Measurements from ENCODE around the gene TREML4.

The TREML4 gene

GRCh38 chr6:41255638-41256246, 27.6 kb downstream of the TREML4 start:
- DNase-seq: no peak

- no peak for DNase-seq
Measured at GRCh38 chr6:41256383-41256782, 28.2 kb downstream of the TREML4 start.

DNA sequence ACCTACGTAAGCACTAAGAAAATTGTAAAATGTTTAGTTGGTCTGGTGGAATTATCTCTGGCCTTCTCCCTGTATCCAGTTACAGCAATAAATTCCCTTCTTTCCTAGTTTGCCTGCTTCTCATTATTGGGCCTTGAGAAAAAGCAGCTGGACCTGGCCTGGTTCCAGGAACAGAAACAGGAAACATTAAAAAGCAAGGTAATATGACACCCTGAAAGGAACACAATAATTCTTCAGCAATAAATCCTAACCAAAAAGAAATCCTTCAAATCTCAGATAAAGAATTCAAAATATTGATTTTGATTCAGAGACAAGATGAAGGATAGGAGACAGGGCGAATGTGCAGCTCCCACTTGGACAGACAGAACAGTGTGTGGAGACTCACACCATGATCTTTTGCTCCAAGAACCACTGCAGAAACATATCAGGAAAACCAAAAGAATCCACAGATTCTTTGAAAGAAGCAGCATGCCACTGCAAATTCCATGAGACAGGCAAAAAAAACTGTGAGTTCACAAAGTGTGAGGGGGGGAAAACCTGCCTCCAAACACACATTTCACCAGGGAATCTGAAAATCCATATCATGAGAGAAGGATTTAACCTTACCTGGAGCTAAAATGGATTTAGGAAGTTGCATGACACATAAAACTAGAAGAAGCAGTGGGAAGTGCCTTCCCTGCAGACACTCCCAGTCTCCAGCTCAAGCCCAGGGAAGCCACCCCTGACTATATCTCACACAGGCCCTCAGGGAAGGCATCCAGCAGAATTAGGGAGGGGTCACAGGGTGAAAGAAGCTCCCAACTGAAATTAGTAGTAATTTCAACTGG, 29.4 kb downstream of the TREML4 start:
- DNase-seq: peak; percentile 69

DNA sequence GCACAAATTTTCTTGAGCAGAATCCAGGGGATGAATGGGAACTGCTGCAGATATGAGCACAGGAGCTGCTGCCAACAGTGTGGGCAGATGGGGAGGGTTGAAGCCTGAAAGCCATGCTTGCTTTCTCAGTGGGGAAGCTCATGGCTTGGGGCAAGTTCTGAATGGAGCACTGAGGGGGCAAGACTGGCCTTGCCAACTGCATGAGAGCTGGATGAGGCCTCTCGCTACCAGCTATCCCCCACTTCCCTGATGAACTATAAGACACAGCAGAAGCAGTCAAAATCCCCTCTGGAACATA, 30.0 kb downstream of the TREML4 start:
- no peak for DNase-seq

DNA sequence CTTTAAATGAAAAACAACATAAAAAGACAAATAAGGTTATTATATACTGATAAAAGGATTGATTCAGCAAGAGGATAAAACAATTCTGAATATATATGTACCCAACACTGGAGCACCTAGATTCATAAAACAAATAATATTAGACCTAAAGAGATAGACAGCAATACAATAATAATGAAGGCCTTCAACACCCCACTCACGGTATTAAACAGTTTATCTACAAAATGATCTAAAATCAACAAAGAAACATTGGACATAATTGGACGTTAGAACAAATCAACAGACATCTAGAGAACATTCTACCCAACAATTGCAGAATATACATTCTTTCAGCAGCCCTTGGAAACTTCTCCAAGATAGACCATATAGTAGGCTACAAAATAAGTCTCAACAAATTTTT, 34.3 kb downstream of the TREML4 start:
- DNase-seq: no peak

- no peak for DNase-seq
Measured at GRCh38 chr6:41263267-41263666, 35.1 kb downstream of the TREML4 start.

DNA sequence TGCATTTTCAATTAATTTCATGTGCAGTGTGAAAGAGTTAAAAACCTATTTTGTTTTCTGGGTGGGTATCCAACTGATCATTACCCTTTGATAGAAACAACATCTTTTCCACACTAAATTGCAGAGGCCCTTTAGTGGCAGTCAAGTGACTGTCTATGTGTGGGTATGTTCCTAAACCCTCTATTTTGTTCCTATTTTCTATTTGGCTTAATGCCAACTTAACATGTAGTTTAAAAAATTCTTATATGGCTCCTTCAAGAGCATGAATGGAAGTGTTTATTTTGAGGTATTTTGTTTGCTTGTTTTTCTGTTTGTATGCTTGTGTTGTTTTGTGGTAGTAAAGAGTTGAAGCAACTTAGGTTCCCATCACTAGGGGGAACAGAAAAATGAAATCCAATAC, 38.4 kb downstream of the TREML4 start:
- no peak for DNase-seq

DNA sequence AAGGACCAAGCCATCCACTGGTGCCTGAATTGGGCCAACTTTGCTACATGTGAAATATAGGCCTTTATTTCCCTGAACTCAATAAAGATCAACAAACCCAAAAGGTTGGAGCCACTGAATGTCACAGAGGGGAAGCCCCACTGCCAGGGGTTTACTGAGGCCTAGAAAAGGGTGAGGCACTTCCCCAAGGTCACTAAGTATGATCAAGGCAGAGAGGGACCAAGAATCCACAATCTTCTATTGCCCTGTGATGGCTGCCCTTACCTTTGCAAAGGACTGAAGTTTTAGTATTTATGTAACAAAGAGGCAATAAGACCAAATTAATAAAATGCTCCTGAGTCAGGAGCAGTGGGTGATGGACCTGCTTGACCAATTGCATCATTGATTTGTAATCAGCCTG, 40.3 kb downstream of the TREML4 start:
- DNase-seq: no peak

DNA sequence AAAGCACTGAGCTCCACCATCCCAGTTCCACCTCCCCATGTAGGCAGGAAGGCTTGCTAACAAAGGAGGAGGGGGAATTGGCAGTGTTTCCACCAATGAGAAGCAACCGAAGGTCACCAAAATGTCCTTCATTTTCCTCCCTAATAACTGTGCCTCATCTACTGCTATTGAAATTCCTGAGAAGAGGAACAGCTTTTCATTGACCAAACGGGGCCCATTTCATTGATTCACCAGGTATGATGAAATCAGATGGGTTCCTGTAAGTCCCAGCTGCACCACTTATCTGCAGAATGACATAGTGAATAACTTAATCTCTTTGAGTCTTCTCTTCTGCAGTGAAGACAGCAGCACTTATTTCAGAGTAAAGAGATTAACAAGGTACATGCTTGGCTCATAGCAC, 41.0 kb downstream of the TREML4 start:
- no peak for DNase-seq

DNA sequence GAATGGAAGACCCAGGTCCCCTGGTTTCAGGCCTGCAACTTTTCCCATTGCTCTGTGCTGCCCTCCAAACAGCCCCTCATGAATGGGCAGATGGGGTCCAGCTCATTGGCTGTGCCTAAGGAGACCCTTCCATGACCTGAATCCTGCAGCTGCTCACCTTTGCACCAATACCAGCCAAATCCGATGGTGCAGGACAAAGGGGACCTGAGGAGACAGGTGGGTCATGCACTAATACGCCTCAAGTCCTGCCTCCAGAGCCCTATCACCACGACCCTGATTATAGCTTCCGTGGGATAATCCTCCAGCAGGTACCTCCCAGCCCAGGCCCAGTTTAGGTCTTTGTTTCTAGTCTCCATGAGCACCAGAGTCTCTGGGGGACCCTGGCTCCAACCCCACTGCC, 41.6 kb downstream of the TREML4 start:
- DNase-seq: no peak

DNA sequence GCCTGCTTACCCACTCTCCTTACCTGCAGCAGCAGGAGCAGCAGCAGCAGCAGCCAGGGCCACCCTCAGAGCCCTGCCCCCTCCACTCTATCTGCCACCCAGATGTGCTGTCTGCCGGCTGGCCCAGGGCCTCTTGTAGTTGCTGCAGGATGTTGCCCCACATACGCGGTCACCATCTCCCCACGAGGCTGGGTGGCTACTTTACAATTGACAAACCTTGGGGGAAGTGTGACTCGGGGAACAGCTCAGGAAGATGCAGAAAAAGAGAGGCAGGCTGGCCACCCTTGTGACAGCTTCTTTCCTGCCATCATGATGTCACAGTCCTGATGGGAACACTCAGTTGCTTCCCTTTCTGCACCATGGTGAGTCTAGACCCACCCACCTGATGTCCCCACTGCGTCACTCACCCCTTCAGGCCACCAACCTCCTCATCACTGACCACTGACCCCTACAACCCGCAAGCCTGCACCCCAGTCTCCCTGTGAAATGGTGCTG, 43.8 kb downstream of the TREML4 start:
- no peak for DNase-seq

GRCh38 chr6:41272591-41273240, 44.6 kb downstream of the TREML4 start:
- DNase-seq: no peak

DNA sequence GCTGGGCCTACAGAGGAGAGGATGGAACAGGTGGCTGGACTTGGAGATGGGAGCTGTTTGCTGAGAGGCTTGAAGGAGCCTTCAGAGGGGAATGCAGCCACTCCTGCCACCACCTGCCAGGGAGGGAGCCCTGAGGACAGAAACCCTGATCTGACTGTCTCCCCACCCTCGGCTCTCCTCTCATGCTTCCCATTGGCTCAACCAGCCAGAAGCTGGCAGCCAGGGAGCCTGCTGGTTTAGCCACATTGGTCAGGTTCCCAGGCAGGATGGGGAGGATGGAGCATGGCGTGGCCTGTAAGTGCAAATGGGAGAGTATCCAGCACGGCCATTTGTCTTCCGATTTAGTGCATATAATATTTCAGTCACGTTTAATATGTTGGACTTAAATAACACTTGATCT, 45.6 kb downstream of the TREML4 start:
- DNase-seq: no peak

GRCh38 chr6:41274256-41274655, 46.1 kb downstream of the TREML4 start:
- DNase-seq: no peak

DNA sequence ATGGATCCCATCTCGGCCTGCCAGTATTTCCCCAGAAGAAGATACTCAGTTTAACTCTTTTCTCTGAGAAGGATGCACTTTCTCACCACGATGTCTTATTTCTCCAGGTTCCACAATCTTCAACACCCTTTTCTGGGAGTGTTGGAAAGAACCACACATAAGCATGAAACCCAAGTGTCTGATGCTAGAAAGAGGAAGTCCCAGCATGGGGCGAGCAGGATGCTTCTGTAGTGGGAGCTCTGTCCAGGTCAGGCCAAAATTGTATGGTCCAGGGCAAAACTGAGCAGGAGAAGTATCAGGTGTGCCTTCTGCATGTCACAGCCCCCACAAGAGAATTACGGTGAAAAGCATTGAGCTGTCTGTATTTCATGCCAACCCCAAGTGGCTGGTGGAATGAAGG, 47.3 kb downstream of the TREML4 start:
- no peak for DNase-seq

- no peak for DNase-seq
Measured at GRCh38 chr6:41277605-41278004, 49.5 kb downstream of the TREML4 start.

DNA sequence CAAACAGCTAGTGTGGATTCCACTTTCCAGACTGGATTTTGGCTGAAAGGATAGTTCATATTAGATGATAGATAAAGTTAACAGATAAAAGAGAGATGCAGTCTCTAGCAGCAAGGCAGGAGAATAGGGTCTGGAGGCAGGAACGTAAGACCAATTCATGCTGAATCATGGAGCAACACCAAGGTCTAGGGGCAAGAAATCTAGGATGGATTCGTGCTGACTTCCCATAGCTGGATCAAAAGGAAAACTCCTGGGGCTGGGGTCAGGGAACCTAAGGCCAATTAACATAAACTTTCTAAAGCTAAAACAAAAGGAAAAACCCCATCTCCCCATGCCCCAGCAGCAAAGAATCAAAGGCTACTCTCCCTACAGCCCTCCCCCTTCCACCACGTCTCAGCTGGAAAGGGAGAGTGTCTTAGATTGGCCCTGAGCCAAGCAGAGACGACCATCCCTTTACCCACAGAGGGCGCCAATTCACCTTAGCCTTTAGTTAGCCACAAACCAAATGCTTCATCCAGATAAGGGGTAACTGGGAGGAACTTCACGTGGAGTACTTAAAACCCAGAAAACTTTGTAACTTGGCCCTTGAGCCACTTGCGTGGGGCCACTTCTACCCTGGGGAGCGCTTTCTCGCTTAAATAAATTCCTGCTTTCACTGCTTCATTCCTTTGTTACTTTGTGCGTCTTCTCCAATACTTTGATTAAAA, 50.7 kb downstream of the TREML4 start:
- peak; percentile 52 for DNase-seq

DNA sequence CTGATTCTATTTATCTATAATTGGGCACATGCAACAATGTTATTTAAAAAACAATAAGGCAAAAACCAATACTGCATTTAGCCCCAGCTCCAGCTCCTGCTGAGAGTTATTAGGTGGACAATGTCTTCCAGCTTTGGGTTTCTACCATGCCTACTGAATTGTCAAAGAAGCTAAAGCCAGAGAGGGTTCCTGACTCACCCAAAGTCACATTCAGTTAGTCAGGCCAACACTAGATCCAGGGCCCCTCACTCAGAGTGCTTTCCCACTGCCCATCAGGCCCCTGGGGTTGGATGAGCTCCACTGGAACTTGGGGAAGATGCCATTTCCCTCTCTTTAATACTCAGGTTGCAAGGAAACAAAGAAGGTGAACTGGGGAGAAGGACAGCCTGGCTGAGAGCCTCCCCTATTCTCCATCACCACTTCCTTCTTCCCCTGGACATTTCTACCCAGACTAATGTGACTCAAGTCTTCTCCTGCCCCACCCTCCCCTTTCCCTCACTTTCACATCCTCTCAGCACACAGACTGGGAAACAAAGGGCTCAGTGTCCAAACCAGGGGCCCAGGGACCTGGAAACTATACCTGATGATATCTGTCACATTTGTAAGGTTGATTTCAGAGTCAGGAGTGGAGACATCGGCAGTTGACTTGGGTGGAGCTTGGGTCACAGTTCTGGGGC, 52.4 kb downstream of the TREML4 start:
- DNase-seq: no peak

- no peak for DNase-seq
Measured at GRCh38 chr6:41283600-41283999, 55.5 kb downstream of the TREML4 start.

DNA sequence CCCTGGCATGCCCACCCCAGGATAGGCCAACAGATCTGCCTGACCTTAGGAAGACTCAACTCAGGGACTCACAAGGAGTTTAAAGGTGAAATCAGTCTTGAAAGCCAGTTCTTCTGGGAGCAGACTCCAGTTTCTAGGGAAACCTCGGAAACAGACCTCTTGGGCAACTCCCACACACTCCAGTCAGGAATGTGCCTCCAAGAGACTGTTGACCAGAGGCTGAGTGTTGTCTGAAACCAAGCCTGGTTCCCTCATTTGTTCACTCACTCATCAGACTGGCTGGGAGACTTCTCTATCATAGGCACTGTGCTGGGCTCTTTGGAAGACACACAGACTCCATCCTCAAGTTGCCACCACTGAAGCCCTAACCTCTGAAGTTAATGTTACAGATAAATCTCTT, 56.6 kb downstream of the TREML4 start:
- peak; percentile 10 for DNase-seq

DNA sequence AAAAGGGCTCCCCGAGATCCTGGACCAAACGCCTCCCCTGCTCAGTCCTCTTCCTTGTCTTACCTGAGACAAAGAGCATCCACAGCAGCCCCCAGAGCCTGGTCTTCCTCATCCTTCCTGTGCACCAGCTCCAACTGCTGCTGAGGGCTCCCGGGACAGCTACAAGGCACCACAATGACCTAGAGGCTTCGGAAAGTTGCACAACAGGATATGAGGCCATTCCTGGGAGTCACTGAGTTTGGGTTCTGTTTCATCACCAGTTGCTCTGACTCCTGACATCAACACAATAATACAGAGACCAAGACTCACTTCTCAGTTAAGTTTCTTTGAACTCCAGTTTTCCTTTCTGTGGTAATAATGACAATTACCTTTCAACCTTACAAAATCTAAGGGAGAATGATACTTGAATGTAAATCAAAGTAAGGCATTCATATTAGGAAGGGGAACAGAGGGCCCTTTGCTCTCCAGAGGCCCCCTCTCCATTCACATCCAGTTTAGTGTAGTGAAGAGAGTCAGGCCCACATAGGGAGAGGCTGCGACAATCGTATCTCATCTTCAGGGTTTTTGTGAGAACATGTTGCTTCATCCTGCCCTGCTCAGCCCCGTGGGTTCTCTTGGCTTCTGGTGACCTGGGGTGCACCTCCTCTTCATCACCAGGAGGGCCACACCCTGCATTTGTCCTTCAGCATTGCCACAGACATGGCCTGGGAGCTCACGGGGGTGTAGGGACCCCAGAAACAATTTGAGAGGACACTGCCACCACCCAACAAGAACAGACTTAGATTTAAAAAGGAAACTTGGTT, 58.6 kb downstream of the TREML4 start, which contains the start of gene TREM1:
Gene TREM1, minus strand, starts transcription at position 139 of the 803 bp plus-strand sequence. Its CDS starts 27 bp downstream, at position 112.
- DNase-seq: peak; percentile 63

All from fibroblast of skin of right biceps (primary cell).